Loucy (cell line): ENCODE data around the gene PRSS38.

ENCODE experiments used
- EZH2phosphoT487 ChIP-seq: fragments of 200-600 bp; IDR thresholded peaks from 2 replicates; pipeline ENCODE4 v1.6.1; 2018; ENCODE audit warnings: antibody characterized with exemption, mild to moderate bottlenecking, moderate library complexity, borderline replicate concordance
- TF ChIP-seq, protein P1 (sequence below): fragments of 200-600 bp; sonication (generic); conservative IDR thresholded peaks from 2 replicates; pipeline ENCODE4 v1.5.1; 2014; ENCODE audit warnings: mild to moderate bottlenecking, antibody characterized with exemption, low read length

DNA sequence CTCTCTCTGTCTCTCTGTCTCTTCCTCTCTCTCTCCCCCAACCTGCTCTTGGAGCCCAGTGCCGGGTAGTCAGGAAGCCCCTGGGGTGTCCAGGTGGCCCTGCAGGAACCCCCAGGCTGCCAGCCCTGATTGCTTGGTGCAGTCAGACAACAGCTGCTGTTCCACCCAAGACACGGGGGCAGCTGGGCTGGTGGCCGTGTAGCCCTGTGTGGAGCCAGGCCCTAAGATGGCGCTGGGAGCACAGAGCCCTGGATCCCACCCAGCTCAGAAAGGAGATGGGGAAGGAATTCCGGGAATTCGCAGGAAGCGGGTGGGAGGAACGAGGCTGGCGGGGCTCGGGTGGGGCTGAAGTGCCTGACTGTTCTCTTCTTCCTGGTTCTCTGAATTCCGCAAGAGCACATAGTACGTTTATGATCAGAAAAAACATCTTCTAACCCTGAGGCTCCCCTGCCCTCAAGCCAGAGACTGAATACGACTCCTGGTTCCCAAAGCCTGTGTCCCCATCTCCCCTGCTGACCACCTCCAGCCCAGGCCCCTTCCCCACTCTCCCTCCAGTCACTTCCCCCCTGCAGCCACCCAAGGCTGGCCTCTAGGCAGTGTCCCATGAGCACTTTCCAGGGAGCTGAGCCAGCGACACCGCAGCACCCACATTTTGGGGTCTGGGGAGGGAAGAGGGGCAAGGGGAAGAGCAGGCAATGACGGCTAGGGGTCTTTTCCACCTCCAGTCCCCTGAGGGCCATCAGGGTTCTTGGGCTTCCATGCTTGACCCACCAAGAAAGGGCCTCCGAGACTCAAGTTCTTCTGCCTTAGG is 77.2 kb downstream of the PRSS38 start:
- TF ChIP-seq, protein P1, sequence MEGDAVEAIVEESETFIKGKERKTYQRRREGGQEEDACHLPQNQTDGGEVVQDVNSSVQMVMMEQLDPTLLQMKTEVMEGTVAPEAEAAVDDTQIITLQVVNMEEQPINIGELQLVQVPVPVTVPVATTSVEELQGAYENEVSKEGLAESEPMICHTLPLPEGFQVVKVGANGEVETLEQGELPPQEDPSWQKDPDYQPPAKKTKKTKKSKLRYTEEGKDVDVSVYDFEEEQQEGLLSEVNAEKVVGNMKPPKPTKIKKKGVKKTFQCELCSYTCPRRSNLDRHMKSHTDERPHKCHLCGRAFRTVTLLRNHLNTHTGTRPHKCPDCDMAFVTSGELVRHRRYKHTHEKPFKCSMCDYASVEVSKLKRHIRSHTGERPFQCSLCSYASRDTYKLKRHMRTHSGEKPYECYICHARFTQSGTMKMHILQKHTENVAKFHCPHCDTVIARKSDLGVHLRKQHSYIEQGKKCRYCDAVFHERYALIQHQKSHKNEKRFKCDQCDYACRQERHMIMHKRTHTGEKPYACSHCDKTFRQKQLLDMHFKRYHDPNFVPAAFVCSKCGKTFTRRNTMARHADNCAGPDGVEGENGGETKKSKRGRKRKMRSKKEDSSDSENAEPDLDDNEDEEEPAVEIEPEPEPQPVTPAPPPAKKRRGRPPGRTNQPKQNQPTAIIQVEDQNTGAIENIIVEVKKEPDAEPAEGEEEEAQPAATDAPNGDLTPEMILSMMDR = no peak
- no peak for TF ChIP-seq EZH2phosphoT487
